T-helper 2 cell treated with Interferon-gamma antibody and Interleukin-4, amounts not matched to agents 100 ng/mL and 5 ng/mL, for 36 hours (primary cell): ENCODE measurements around the gene TSPAN14. TPM values are rescaled to one million over a fixed set of nuclear protein-coding genes. Genes with fewer than 3 reads are reported as not detected.

Source experiments
- intact Hi-C: fragments of 100-400 bp; cut with micrococcal nuclease; formaldehyde crosslinking; loops from one replicate; pipeline ENCODE4 v1.15.1; 2023
- total RNA-seq: library from RNA; stranded (reverse); gene quantifications from 2 replicates; pipeline ENCODE4 v1.2.3, GENCODE V29; 2022

The TSPAN14 gene
- total RNA-seq, 1 donor from 2014 or later: 118 TPM

DNA sequence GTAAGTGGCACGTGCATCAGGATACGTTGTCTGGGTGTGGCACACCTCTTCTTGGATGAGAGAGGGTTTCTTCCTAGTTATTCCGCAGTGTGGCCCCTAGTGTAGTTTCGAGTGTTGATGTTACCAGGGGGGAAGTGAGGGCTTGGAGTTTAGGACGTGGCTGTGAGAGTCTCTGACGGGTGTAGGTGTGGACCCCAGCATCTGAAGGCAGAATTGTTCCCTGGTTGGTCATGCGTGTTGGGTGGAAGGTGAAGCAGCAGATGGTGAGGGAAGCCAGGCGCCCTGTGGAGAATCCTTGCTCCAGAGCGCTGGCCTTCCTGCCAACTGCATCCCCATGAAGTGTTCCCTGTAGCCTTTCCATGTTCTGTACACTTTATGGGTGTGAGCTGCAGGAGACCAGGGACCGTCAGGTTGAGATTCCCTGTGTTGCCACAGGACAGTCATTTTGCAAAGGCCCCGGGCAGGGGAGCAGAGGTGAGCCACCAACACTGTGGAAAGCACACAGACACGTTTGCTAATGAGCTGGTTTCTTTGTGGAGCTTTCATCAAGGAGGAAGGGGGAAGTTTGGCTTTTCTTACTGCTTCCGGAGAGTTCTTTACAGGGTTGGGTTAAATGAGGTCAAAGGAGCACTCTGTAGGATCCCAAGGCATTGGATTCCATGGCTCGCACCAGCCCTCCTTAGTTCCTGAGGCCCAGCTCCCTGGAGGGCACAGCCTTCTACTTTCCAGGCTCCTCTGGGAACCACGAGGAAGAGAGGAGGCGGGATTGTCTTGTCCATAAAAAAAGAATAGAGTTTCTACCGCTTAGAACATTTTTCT is 32.0 kb downstream of the TSPAN14 start:
- intact Hi-C loops: loop anchor here (2.0 kb wide), 2 partner anchors 19 to 27 kb away; no protein-coding TSS in a partner anchor

DNA sequence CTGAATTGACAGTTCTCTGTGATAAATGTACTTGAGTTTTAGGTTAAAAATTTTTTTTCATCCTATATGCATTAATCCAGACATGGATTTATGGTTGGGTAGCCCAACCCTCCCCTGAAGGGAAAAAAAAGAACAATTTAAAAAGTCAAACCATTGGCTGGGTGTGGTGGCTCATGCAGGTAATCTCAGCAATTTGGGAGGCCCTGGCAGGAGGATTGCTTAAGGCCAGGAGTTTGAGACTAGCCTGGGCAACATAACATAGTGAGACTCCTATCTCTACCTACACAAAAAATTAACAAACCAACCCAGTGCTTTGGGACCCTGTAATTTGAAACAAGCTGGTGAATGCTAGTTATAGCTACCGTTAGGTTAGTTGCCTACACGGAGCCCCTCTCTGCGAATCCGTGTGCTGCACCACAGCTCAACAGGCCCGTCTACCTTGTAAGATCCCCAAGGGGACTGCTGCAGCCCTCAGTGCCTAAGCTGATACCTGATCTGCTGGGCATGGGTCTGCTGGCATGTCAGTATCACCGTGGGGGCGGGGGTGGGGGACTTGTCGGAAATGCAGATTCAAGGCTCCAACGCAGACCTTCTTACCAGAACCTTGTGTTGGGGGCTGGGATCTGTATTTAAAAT is 32.8 kb downstream of the TSPAN14 start:
- intact Hi-C loops: loop anchor here (2.0 kb wide), 2 partner anchors 20 to 28 kb away; no protein-coding TSS in a partner anchor

DNA sequence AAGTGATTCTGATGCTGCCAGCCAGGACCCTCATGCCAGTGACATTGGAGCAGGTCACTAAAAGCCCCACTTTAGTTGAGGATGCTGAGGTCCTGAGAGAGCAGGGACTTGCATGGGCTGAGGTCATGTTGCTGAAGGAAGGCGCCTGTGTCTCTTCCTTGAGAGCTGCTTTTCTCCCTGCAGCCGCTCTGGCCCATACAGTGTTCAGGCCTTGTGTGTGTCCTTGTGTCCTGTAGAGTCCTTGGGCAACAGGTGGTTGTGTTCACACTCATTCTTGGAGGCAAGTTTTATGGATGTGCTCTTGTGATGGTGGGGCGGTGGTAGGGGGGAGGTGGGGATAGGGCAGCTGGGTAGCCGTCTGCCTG is 33.3 kb downstream of the TSPAN14 start:
- intact Hi-C loops: loop anchor here (2.0 kb wide), 2 partner anchors 21 to 29 kb away; no protein-coding TSS in a partner anchor

GRCh38 chr10:80487791-80488538 is 33.9 kb downstream of the TSPAN14 start:
- intact Hi-C loops: loop anchor here (2.0 kb wide), 2 partner anchors 21 to 29 kb away; no protein-coding TSS in a partner anchor

- intact Hi-C loops: no loop called here
Measured at GRCh38 chr10:80488539-80489066, 34.5 kb downstream of the TSPAN14 start.

DNA sequence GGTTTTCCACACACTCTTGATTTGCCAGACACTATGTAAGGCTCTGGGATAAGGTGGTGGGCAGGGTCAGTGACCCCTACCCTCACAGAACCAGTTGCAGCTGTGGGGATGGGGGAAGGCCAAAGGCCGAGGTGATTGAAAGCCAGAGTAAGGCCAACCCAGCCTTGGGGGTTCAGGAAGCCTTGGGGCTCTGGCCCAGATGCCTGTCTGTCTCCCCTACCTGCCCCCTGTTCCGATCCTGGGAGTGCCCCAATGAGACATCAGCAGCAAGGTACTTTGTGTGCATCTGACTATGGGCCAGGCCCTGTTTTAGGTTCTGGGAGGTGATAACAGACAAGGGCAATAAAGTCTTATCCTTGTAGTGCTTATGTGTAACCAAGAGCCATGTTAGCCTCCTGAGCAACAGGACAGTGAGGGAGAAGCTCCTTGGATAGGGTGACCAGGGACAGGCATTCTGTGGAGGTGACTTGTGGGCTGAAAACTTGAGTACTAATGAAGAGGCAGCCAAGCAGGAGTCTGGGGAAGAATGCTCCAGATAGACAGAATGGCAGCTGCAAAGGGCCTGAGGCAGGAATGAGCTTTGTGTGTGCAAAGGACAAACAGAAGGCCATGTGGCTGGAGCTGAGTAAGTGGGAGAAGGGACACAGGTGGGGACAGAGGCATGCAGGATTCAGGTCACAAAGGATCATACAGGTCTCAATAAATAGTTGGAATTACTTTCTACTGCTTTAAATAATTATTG is 35.4 kb downstream of the TSPAN14 start:
- intact Hi-C loops: no loop called here

DNA sequence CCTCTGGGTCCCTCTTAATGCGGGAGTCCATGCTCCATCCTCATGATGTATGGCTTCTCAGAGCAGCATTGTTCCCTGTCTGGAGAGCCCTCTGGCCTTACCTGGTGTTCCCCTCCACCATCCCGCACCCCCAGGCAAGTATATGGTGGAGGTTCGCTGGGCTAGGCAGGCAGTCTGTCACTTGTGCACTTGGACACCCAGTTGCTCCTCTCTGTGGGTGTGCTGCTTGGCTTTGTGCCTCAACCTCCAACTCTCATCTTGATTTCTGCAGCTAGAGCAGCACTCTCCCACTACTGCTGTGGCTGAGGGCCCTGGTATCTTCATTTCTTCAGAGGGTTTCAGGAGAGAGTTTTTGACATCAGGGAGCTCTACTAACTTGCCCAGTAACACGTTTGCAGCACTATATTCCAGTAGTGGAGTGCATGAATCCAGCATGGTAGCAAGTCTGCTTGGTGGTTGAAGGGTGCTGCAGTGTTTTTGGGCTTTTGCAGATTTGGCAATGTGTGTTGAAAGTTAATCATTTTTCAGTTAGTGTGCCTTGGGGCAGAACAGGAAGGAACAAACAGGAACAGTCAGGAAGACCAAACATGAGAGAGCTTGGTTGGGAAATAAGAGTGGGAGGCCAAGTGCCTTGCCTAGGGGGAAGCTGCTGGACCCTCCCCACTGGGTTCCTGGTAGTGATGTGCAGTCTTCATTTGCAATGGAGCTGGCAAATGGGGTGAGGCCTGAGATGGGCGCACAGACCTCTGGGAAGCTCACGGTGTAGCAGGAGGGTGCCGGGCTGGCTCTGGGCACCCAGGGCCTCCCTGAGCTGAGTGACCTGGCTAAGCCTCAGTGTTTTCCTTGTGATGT is 37.4 kb downstream of the TSPAN14 start:
- intact Hi-C loops: no loop called here

- intact Hi-C loops: no loop called here
Measured at GRCh38 chr10:80492848-80493521, 38.9 kb downstream of the TSPAN14 start.

DNA sequence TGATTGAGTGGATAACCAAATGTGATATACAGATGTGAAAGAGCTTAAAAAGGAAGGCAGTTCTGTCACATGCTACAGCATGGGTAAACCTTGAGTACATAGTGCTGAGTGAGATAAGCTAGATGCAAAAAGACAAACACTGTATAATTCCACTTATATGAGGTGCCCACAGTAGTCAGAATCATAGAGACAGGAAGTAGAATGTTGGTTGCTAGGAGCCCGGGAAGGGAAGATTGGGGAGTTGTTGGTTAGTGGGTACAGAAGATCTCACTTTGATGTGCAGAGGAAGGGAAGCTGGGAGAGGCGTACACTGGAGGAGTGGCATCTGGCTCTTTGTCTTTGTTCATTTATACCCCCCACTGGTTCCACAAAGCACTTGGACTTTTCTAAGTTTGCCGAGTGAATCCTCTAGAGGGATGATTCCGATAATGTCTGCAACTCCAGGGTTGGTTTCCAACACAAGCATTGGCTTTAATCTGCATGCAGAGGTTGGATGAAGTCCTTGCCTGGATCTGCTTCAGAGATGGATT is 39.5 kb downstream of the TSPAN14 start:
- intact Hi-C loops: no loop called here

GRCh38 chr10:80496555-80497172 is 42.6 kb downstream of the TSPAN14 start:
- intact Hi-C loops: no loop called here

DNA sequence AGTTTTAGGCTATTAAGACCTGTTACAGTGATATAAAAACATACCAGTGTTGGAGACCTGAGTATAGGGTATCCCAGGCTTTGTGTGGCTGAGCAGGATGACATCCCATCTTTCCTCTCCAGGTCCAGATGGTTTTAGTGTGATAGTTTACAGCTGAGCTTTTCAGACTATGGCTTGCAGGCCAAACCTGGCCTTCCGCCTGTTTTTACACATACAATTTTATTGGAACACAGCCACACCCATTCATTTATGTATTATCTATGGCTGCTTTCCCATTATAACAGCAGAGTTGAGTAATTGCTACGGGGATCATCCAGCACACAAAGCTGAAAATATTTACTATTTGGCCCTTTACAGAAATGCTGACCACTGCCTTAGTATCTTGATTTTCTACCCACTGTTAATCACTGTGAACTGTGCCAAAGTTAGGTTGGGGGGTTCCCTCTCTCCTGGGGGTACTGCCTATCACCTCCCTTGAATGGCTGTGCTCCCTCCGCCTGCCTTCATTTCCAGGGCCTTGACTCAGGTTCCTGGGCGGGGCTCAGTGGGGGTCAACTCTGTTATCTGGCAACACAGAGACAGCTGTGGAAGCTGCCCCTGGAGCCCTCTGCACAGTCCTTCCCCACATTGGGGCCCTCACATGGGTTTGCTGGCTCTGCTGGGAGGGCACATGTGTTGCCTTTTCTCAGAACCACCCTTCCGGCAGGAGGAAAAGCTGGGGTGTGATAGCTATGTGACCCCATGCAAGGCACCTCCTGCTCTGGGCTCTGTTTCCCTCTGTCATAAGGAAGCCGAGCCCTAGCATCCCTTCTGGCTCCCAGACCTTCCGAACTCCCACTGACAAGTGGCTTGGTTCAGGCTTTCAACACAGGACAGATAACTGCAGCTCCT is 43.3 kb downstream of the TSPAN14 start:
- intact Hi-C loops: no loop called here

DNA sequence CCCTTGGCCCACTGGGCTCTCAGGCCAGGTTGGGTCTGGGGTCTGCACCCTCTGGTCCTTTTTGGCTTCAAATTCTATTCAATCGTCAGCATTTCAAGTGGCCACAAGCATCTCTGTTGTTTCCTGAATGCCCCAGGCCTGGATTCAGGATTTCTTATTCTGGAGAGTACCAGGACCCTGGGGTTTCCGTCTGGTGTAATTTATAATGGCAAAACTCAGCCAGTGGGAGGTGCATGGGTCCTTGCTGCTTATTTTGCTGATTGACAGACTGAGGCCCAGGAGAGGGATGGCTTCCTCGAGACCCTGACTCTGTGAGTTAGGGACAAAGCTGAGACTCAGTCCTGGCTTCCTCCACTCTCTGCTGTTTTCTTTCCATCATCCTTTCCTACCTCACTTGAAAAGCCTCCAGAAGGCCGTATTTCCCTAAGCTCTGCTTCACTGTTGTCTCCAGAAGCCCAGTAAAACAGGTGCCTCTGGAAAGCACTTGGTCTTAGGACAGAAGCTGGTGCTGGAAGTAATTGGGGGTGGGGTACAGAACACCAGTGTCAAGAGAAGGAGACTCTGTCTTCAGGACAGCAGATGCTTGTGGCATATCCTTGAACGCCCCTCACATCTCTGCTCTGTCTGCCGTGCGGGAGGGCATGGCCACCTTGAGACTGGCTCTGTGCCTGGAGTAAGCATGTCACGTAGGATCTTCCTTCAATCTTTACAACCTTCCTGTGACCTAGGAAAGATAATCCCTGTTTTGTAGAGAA is 44.1 kb downstream of the TSPAN14 start:
- intact Hi-C loops: no loop called here

GRCh38 chr10:80498833-80499741 is 45.0 kb downstream of the TSPAN14 start:
- intact Hi-C loops: no loop called here

GRCh38 chr10:80500572-80501380 is 46.7 kb downstream of the TSPAN14 start:
- intact Hi-C loops: no loop called here

DNA sequence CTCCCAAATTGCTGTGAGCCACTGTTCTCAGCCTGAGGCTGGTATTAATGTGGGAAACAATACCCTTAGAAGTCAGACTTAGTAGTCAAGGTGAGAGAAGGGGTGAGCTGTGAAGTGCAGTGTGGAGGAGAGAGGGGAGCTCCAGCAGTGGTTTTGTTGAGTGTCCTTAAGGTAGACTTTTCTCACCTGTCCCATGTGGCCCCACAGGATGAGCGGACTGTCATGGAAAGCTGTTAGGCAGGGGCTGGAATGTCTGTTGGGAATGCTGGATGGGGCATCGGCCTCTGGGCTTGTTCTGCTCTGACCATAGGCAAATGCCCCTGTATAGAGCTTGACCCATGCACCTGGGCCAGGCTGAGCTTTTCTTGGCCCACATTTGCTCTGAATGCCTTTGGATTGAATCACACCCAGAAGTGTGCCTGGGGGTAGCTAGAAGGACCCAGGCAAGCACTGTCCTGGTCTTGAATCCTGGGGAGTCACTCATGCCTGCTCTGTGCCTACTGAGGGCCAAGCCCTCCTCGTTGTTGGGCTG is 47.3 kb downstream of the TSPAN14 start:
- intact Hi-C loops: no loop called here
